AG04450 (cell line): ENCODE results near the gene SPATA32. TPM values are rescaled to one million over a fixed set of nuclear protein-coding genes. Genes with fewer than 3 reads are reported as not detected.

ENCODE experiments used
- CTCF ChIA-PET: fragments of 300-600, 350-600 bp; formaldehyde crosslinking; extraction: SDS; loops from one replicate; lab custom pipeline; 2022; ENCODE audit warnings: antibody characterized with exemption, inconsistent platforms; lab: Charles Lee
- POLR2A ChIA-PET: fragments of 350-600 bp; formaldehyde crosslinking; extraction: SDS; loops from one replicate; lab custom pipeline; 2021; ENCODE audit warnings: antibody characterized with exemption, inconsistent platforms; lab: Yijun Ruan, JAX
- DNase-seq: peaks from one replicate; pipeline ENCODE4 v3.0.0-alpha.2; 2011; ENCODE audit warnings: low read depth, low spot score
- H3K27ac ChIP-seq: one replicate; pipeline ENCODE4 v1.5.1; 2012; ENCODE audit warnings: low read depth, low read length, control low read depth
- H3K27me3 ChIP-seq: one replicate; pipeline ENCODE4 v1.6.0; 2012; ENCODE audit warnings: low read length; ENCODE audit not compliant: control insufficient read depth, insufficient read depth
- H3K4me3 ChIP-seq: 2 replicates; pipeline ENCODE4 v1.5.1; 2011; ENCODE audit warnings: mild to moderate bottlenecking, low read depth, low read length, control low read depth
- H3K9me3 ChIP-seq: 2 replicates; pipeline ENCODE4 v1.5.1; 2012; ENCODE audit warnings: low read length; ENCODE audit not compliant: control insufficient read depth, insufficient read depth
- CTCF ChIP-seq: IDR thresholded peaks from 2 replicates; pipeline ENCODE4 v1.5.1; 2011; ENCODE audit warnings: low read depth, low read length, control low read depth, inconsistent platforms
- polyA plus RNA-seq: library from polyadenylated mRNA; depleted of rRNA; stranded (reverse); fragments of >200 nt; gene quantifications from 2 replicates; pipeline ENCODE4 v1.2.3, GENCODE V29; 2011

Gene SPATA32
- polyA plus RNA-seq, 1 experiment, result not detected

- Histone ChIP-seq H3K4me3 (no peak overlapping the region), H3K27ac (no peak overlapping the region), H3K27me3 (no peaks in the 10 kb centered on the region), H3K9me3 (no peaks in the 10 kb centered on the region)
- ChIA-PET CTCF (interaction anchor here (1.4 to 4.6 kb wide), 3 partner anchors 13 to 94 kb away, joined by 5 to 30 read pairs (median 7); no protein-coding TSS in a partner anchor), POLR2A (no interaction called here)
- no peak for TF ChIP-seq CTCF
- DNase-seq, result no peak
Observed at GRCh38 chr17:45291171-45291805, 29.4 kb upstream of the SPATA32 start.

GRCh38 chr17:45290269-45290765, 28.4 kb upstream of the SPATA32 start:
- TF ChIP-seq CTCF, result no peak

GRCh38 chr17:45289301-45290268, 27.7 kb upstream of the SPATA32 start:
- TF ChIP-seq CTCF, result no peak
- H3K27me3 ChIP-seq, result no peaks in the 10 kb centered on the region
- no peaks in the 10 kb centered on the region for H3K9me3 ChIP-seq
- no peak overlapping the region for H3K27ac ChIP-seq
- H3K4me3 ChIP-seq, result no peak overlapping the region
- CTCF ChIA-PET, result interaction anchor here (0.5 to 1.9 kb wide), 6 partner anchors 11 to 156 kb away, joined by 3 to 11 read pairs (median 7); no protein-coding TSS in a partner anchor
- no peak for DNase-seq
- POLR2A ChIA-PET, result no interaction called here

More at GRCh38 chr17:45290269-45290765, 28.4 kb upstream of the SPATA32 start:
- Histone ChIP-seq H3K4me3 (no peak overlapping the region), H3K27ac (no peak overlapping the region), H3K9me3 (no peaks in the 10 kb centered on the region), H3K27me3 (no peaks in the 10 kb centered on the region)
- POLR2A ChIA-PET, result no interaction called here
- CTCF ChIA-PET, result interaction anchor here (0.5 to 1.9 kb wide), 5 partner anchors 12 to 157 kb away, joined by 3 to 11 read pairs (median 7); no protein-coding TSS in a partner anchor
- no peak for DNase-seq

- no peak for DNase-seq
- no peak overlapping the region for H3K27ac ChIP-seq
- no peaks in the 10 kb centered on the region for H3K27me3 ChIP-seq
- H3K9me3 ChIP-seq, result no peaks in the 10 kb centered on the region
- CTCF ChIA-PET, result interaction anchor here (0.7 to 2.4 kb wide), 6 partner anchors 11 to 97 kb away, joined by 3 to 11 read pairs (median 6); no protein-coding TSS in a partner anchor
- POLR2A ChIA-PET, result no interaction called here
- no peak for TF ChIP-seq CTCF
- no peak overlapping the region for H3K4me3 ChIP-seq
Observed at GRCh38 chr17:45288825-45289224, 26.9 kb upstream of the SPATA32 start.
